Tibial nerve (tissue), 4 donors: Measurements from ENCODE around the gene EPHX1. TPM values are rescaled to one million over a fixed set of nuclear protein-coding genes. Genes with fewer than 3 reads are reported as not detected.
"Not testable (repeated sequence)": the region's sequence is repeated elsewhere in the genome, so short reads cannot be mapped to it uniquely, and the experiment has no call there.

Experiments used
- DNase-seq, 2 donors: peaks; one replicate each; pipeline ENCODE4 v3.0.0-alpha.2; 2019; ENCODE audit warnings: low spot score in 2 of 2
- H3K27ac ChIP-seq, 4 donors: fragments of 200-600 bp; sonication (generic) in 3 of 4; one replicate each; pipeline ENCODE4 v1.5.1; 2017 to 2019; ENCODE audit warnings: mild to moderate bottlenecking in 1 of 4
- H3K27me3 ChIP-seq, 2 donors: fragments of 200-600 bp; sonication (generic) in 1 of 2; one replicate each; pipeline versions ENCODE4 v1.5.1 to v1.6.0; 2017 to 2019
- H3K36me3 ChIP-seq, 3 donors: fragments of 200-600 bp; sonication (generic); one replicate each; pipeline ENCODE4 v1.5.1; 2018 to 2019
- H3K4me1 ChIP-seq, 4 donors: fragments of 200-600 bp; sonication (generic) in 3 of 4; one replicate each; pipeline ENCODE4 v1.5.1; 2017 to 2019
- H3K4me3 ChIP-seq, 4 donors: fragments of 200-600 bp; sonication (generic) in 3 of 4; one replicate each; pipeline ENCODE4 v1.5.1; 2017 to 2019; ENCODE audit warnings: mild to moderate bottlenecking in 1 of 4, moderate library complexity in 1 of 4
- H3K9me3 ChIP-seq, 4 donors: fragments of 200-600 bp; sonication (generic) in 3 of 4; one replicate each; pipeline ENCODE4 v1.5.1; 2017 to 2019
- CTCF ChIP-seq, 5 experiments: fragments of 200-600 bp in 3 of 5; fragments of 450-650 bp in 2 of 5; sonication (generic) in 3 of 5; IDR thresholded peaks; one replicate each; pipeline ENCODE4 v1.5.1; 2016 to 2019; ENCODE audit warnings: antibody characterized with exemption in 5 of 5, mild to moderate bottlenecking in 3 of 5, moderate library complexity in 2 of 5
- EP300 ChIP-seq, 2 donors: sonication (generic); formaldehyde crosslinking; IDR thresholded peaks; one replicate each; pipeline ENCODE4 v1.6.1; 2017; ENCODE audit warnings: antibody characterized with exemption in 2 of 2, mild to moderate bottlenecking in 1 of 2
- POLR2A ChIP-seq, 2 donors: fragments of 450-650 bp; IDR thresholded peaks; one replicate each; pipeline ENCODE4 v1.6.1; 2017; ENCODE audit warnings: antibody characterized with exemption in 2 of 2, mild to moderate bottlenecking in 2 of 2, moderate library complexity in 2 of 2
- WGBS, 2 donors: methylation state at CpG; one replicate each; pipeline ENCODE4 v1.1.5; 2018; 5-methylcytosine and 5-hydroxymethylcytosine counted together
- total RNA-seq, 4 donors: library from RNA; depleted of rRNA; stranded (reverse); fragments of >200 nt; gene quantifications; one replicate each; pipeline ENCODE4 v1.1.0, GENCODE V29; 2016

The EPHX1 gene
- total RNA-seq, 4 donors from 2014 or later, result 80.1 to 203 (median 133) TPM

GRCh38 chr1:225810579-225811538 lies 935 bp downstream of the EPHX1 start:
- H3K27me3 ChIP-seq, H3K36me3 ChIP-seq, H3K9me3 ChIP-seq: not testable (repeated sequence)
- peaks cover 0 to 58% (median 35%) of the 10 kb centered on the region in 4 donors for H3K4me1 ChIP-seq
- peak in 1 of 2 donors; percentile 38 for DNase-seq
- peak overlapping the region; percentile 16 to 89 (median 76) for H3K27ac ChIP-seq
- H3K4me3 ChIP-seq, result peak overlapping the region; percentile 49 to 92 (median 77)
- TF ChIP-seq CTCF (IDR thresholded peaks at IDR 0.05), result peak in 1 of 5 experiments; percentile 1
- 34 to 37% methylated on average over 28 to 29 of the region's 29 CpGs for WGBS, 2 donors

GRCh38 chr1:225811622-225812487 lies 1.9 kb downstream of the EPHX1 start:
- WGBS, 2 donors, result 67 to 79% methylated on average over 10 of the region's 10 CpGs

GRCh38 chr1:225812488-225813213 lies 2.7 kb downstream of the EPHX1 start:
- H3K9me3 ChIP-seq, result no peaks in the 10 kb centered on the region
- H3K27ac ChIP-seq, result peak overlapping the region; percentile 63 to 89 (median 74)
- H3K4me3 ChIP-seq, result no peak overlapping the region
- H3K27me3 ChIP-seq, result no peaks in the 10 kb centered on the region
- TF ChIP-seq POLR2A (IDR thresholded peaks at IDR 0.05), result no peak
- no peak for TF ChIP-seq EP300 (IDR thresholded peaks at IDR 0.05)
- no peak for TF ChIP-seq CTCF (IDR thresholded peaks at IDR 0.05)
- peaks cover 0 to 76% (median 53%) of the 10 kb centered on the region in 4 donors for H3K4me1 ChIP-seq
- 71 to 73% methylated on average over 8 of the region's 8 CpGs for WGBS, 2 donors
- H3K36me3 ChIP-seq, result no peaks in the 10 kb centered on the region
- no peak for DNase-seq

More at GRCh38 chr1:225811622-225812487, 1.9 kb downstream of the EPHX1 start:
- DNase-seq, result peak in 1 of 2 donors; percentile 57
- peaks cover 0 to 68% (median 45%) of the 10 kb centered on the region in 4 donors for H3K4me1 ChIP-seq
- H3K36me3 ChIP-seq, result no peaks in the 10 kb centered on the region
- TF ChIP-seq CTCF (IDR thresholded peaks at IDR 0.05) (peak in 2 of 5 experiments; percentile 9 to 22), EP300 (IDR thresholded peaks at IDR 0.05) (no peak), POLR2A (IDR thresholded peaks at IDR 0.05) (no peak)
- H3K4me3 ChIP-seq, result peak overlapping the region; percentile 49 to 92 (median 77)
- H3K27me3 ChIP-seq, result no peaks in the 10 kb centered on the region
- H3K27ac ChIP-seq, result peak overlapping the region in 3 of 4 donors; percentile 69 to 89 (median 77)
- no peaks in the 10 kb centered on the region for H3K9me3 ChIP-seq

GRCh38 chr1:225813214-225813964 lies 3.5 kb downstream of the EPHX1 start:
- H3K27ac ChIP-seq, result peak overlapping the region; percentile 63 to 89 (median 74)
- H3K4me3 ChIP-seq, result no peak overlapping the region
- H3K36me3 ChIP-seq, result no peaks in the 10 kb centered on the region
- H3K27me3 ChIP-seq, result no peaks in the 10 kb centered on the region
- H3K9me3 ChIP-seq, result no peaks in the 10 kb centered on the region
- H3K4me1 ChIP-seq, result peaks cover 0 to 83% (median 60%) of the 10 kb centered on the region in 4 donors
- 31 to 40% methylated on average over 10 of the region's 10 CpGs for WGBS, 2 donors
- TF ChIP-seq EP300 (IDR thresholded peaks at IDR 0.05) (peak; percentile 48 to 90), CTCF (IDR thresholded peaks at IDR 0.05) (peak in 1 of 5 experiments; percentile 14), POLR2A (IDR thresholded peaks at IDR 0.05) (peak in 1 of 2 donors; percentile 24)
- DNase-seq, result peak; percentile 61 to 73
